LHCN-M2 (cell line): Measurements from ENCODE around the gene FANCE. TPM values are rescaled to one million over a fixed set of nuclear protein-coding genes. Genes with fewer than 3 reads are reported as not detected.

Experiments
- total RNA-seq: library from RNA; depleted of rRNA; stranded (reverse); fragments of >200 nt; gene quantifications from 2 replicates; pipeline ENCODE4 v1.2.3, GENCODE V29; 2014; rRNA removed

FANCE gene
- total RNA-seq, 1 experiment from 2014 or later, result 12.8 TPM

Other genes with a start within 250 kb of the FANCE start
- 0.06 TPM in 2 replicates for gene SCUBE3, start 238.4 kb upstream of the FANCE start, total RNA-seq
- 22.2 and 26.8 TPM in 2 replicates for gene ZNF76, start 192.6 kb upstream of the FANCE start, total RNA-seq
- gene DEF6, start 154.5 kb upstream of the FANCE start, total RNA-seq, result 0.06 and 0.13 TPM in 2 replicates
- gene PPARD, start 109.8 kb upstream of the FANCE start, total RNA-seq, result 9.5 and 11.0 TPM in 2 replicates
- 1,186 and 1,216 TPM in 2 replicates for gene RPL10A, start 16.1 kb downstream of the FANCE start, total RNA-seq
- 16.8 and 17.5 TPM in 2 replicates for gene TEAD3, start 44.7 kb downstream of the FANCE start, total RNA-seq
- gene TULP1, start 60.6 kb downstream of the FANCE start, total RNA-seq, result not detected in 2 replicates
- 68.0 and 105 TPM in 2 replicates for gene FKBP5, start 236.6 kb downstream of the FANCE start, total RNA-seq